Activated CD8-positive, alpha-beta memory T cell treated with anti-CD3 and anti-CD28 coated beads, Interleukin-2, amount 10 ng/mL, durations not matched to agents 7 days and 5 days (primary cell): ENCODE results near the gene LMO4. TPM values are rescaled to one million over a fixed set of nuclear protein-coding genes. Genes with fewer than 3 reads are reported as not detected.
A peak's percentile ranks its signal among the peaks of the same experiment; 100 is the strongest.

ENCODE experiments used
- ATAC-seq: fragments of 150-1000 bp; cut with Tn5 transposase; one replicate; pipeline ENCODE4 v1.10.0; 2021; ENCODE audit warnings: moderate library complexity
- CTCF ChIA-PET: fragments of 350-600 bp; sonication (Branson Sonifier 250); formaldehyde crosslinking; loops from one replicate; lab custom pipeline; 2021; ENCODE audit warnings: antibody characterized with exemption; lab: Charles Lee
- DNase-seq: peaks from one replicate; pipeline ENCODE4 v3.0.0-alpha.2; 2020
- H3K27ac Mint-ChIP-seq: one replicate; pipeline ENCODE4 v1.8.0; 2021; ENCODE audit warnings: mild to moderate bottlenecking, mixed read lengths
- H3K27me3 Mint-ChIP-seq: one replicate; pipeline ENCODE4 v1.8.0; 2021; ENCODE audit warnings: mixed read lengths
- H3K36me3 Mint-ChIP-seq: one replicate; pipeline ENCODE4 v1.8.0; 2021; ENCODE audit warnings: mild to moderate bottlenecking, mixed read lengths
- H3K4me1 Mint-ChIP-seq: one replicate; pipeline ENCODE4 v1.8.0; 2021; ENCODE audit warnings: mixed read lengths
- H3K4me3 Mint-ChIP-seq: one replicate; pipeline ENCODE4 v1.8.0; 2021; ENCODE audit warnings: mild to moderate bottlenecking, moderate library complexity, mixed read lengths
- H3K9me3 Mint-ChIP-seq: one replicate; pipeline ENCODE4 v1.8.0; 2022; ENCODE audit warnings: low read depth, mixed read lengths
- total RNA-seq, 2 experiments: library from RNA; stranded (reverse); gene quantifications; one replicate each; pipeline ENCODE4 v1.2.3, GENCODE V29; 2021

Gene LMO4
- total RNA-seq, 2 experiments from 2014 or later: 49.2 to 63.7 TPM

DNA sequence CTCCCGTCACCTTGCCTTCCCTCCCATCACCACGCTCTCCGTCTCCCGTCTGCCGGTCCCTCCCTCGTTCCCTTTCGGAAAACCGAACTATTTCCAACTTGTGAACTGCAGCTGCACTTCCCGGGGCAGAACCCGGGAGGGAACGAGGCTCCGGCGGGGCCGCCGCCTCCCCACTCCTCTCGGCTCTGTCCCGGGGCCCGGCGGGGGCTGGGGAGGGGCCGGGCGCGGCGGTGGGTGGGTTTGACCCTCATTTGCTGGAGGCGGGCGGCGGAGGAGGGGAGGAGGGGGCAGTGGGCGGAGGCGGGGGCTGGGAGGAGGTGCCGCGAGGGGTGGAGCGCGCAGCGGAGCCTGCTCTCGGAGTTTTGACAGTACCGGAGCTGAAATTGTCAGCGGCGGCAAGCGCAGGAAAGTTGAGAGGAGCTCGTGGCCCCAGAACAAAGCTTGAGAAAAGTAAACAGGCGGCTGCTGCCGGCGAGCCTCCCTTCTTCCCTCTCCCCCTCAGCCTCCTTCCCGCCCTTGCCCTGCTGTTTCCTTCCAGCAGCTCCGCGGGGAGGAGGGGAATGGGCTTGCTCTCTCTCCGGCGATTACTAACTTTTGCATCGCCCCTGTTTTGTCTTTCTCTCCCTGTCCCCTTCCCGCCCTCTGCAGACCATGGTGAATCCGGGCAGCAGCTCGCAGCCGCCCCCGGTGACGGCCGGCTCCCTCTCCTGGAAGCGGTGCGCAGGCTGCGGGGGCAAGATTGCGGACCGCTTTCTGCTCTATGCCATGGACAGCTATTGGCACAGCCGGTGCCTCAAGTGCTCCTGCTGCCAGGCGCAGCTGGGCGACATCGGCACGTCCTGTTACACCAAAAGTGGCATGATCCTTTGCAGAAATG is 2.9 kb downstream of the LMO4 start:
- peaks cover 41% of the 10 kb centered on the region for H3K4me1 Mint-ChIP-seq
- H3K27ac Mint-ChIP-seq: peak overlapping the region; percentile 92
- DNase-seq (peak; percentile 85), ATAC-seq (peak; percentile 22)
- H3K27me3 Mint-ChIP-seq: no peaks in the 10 kb centered on the region
- CTCF ChIA-PET: interaction anchor here (1.2 kb wide), 1 partner anchor 39 kb away, joined by 3 read pairs; no protein-coding TSS in a partner anchor
- peak overlapping the region; percentile 89 for H3K4me3 Mint-ChIP-seq
- H3K9me3 Mint-ChIP-seq: no peaks in the 10 kb centered on the region
- peaks cover 32% of the 10 kb centered on the region for H3K36me3 Mint-ChIP-seq

GRCh38 chr1:87333692-87334347 is 5.1 kb downstream of the LMO4 start:
- CTCF ChIA-PET: interaction anchor here (1.0 to 3.6 kb wide), 5 partner anchors 8 to 73 kb away, joined by 3 to 20 read pairs (median 3); no protein-coding TSS in a partner anchor
- Mint-ChIP-seq H3K27me3 (no peaks in the 10 kb centered on the region), H3K4me1 (peaks cover 49% of the 10 kb centered on the region), H3K27ac (peak overlapping the region; percentile 92), H3K4me3 (peak overlapping the region; percentile 89), H3K9me3 (no peaks in the 10 kb centered on the region), H3K36me3 (peaks cover 46% of the 10 kb centered on the region)
- ATAC-seq: peak; percentile 21
- no peak for DNase-seq

- Mint-ChIP-seq H3K36me3 (peaks cover 50% of the 10 kb centered on the region), H3K27ac (peak overlapping the region; percentile 92), H3K4me3 (peak overlapping the region; percentile 89), H3K27me3 (no peaks in the 10 kb centered on the region), H3K9me3 (no peaks in the 10 kb centered on the region), H3K4me1 (peaks cover 50% of the 10 kb centered on the region)
- ATAC-seq (peak; percentile 7), DNase-seq (no peak)
- CTCF ChIA-PET: interaction anchor here (1.0 to 3.6 kb wide), 8 partner anchors 9 to 619 kb away, joined by 3 to 20 read pairs (median 3); no protein-coding TSS in a partner anchor
Observed at GRCh38 chr1:87334351-87335174, 5.9 kb downstream of the LMO4 start.

GRCh38 chr1:87335175-87335884 is 6.7 kb downstream of the LMO4 start:
- H3K27me3 Mint-ChIP-seq: no peaks in the 10 kb centered on the region
- DNase-seq (peak; percentile 86), ATAC-seq (peak; percentile 61)
- peak overlapping the region; percentile 89 for H3K4me3 Mint-ChIP-seq
- CTCF ChIA-PET: interaction anchor here (1.0 to 3.6 kb wide), 6 partner anchors 10 to 618 kb away, joined by 3 to 20 read pairs (median 4); no protein-coding TSS in a partner anchor
- H3K36me3 Mint-ChIP-seq: peaks cover 58% of the 10 kb centered on the region
- peaks cover 50% of the 10 kb centered on the region for H3K4me1 Mint-ChIP-seq
- peak overlapping the region; percentile 92 for H3K27ac Mint-ChIP-seq
- H3K9me3 Mint-ChIP-seq: no peaks in the 10 kb centered on the region

DNA sequence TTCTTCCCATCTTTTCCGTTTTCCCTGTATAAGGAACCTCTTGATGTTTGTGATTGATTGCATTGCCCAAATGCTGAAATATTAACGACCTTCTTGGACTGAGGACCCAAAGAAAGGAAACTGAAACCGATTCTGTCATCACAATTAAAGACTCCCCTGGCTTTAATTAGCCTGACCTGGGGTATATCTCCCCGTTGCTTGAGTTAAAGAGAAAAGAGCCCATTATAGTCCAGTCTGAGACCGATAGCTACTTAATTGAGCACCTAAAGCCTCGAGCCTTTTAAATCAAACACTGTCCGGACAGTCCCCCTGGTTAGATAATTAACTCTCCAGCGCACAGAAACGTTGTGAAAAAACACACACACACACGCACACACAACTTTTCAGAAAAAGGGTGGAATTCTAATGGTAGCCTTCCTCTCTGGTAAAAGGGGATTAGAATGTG is 8.0 kb downstream of the LMO4 start:
- Mint-ChIP-seq H3K27ac (peak overlapping the region; percentile 22), H3K4me3 (peak overlapping the region; percentile 5), H3K4me1 (peaks cover 50% of the 10 kb centered on the region), H3K36me3 (peaks cover 64% of the 10 kb centered on the region), H3K9me3 (no peaks in the 10 kb centered on the region), H3K27me3 (no peaks in the 10 kb centered on the region)
- DNase-seq: no peak
- no peak for ATAC-seq
- CTCF ChIA-PET: interaction anchor here (3.2 to 3.6 kb wide), 2 partner anchors 10 to 11 kb away, joined by 19 to 20 read pairs; no protein-coding TSS in a partner anchor

DNA sequence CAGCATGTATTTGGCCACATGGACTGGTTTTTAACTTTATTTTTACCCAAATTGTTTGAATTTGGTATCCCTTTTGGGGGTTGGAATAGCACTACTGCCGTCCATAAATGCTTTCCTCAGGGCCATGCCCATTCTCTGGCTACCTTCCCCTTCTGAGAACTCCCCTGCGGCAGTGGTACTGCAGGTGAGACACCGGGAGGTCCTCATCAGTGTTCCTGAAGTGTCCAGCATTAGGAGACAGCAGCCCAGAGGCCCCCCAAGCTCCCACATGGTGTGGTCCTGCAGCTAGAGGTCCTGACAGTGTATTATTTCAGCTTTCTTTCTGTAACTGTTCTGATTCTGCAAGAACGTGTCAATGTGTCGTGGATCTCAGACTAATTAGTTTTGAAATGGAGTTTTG is 8.9 kb downstream of the LMO4 start:
- Mint-ChIP-seq H3K9me3 (no peaks in the 10 kb centered on the region), H3K27me3 (no peaks in the 10 kb centered on the region), H3K4me3 (no peak overlapping the region), H3K36me3 (peaks cover 65% of the 10 kb centered on the region), H3K27ac (no peak overlapping the region), H3K4me1 (peaks cover 43% of the 10 kb centered on the region)
- no peak for ATAC-seq
- CTCF ChIA-PET: interaction anchor here (3.2 to 3.6 kb wide), 2 partner anchors 9 to 12 kb away, joined by 19 to 20 read pairs; no protein-coding TSS in a partner anchor
- no peak for DNase-seq

DNA sequence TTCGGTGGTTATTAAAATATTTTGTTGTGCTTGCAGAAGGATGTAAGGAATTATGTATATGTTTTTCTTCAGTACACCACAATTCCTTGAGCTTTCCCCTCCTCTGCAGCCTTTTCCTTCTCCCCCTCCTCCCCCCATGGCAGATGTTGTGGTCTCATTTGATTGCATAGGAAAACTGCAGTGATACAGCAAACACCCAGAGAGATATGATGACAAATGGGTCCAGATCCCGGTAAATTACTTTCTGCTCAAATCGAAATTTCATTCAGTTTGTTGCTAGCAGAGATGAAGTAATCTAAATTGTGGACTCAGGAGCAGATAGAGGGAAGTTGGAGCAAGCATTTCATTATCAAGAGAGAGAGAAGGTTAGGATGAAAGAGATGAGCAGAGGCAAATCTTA is 9.9 kb downstream of the LMO4 start:
- no peak overlapping the region for H3K4me3 Mint-ChIP-seq
- no peaks in the 10 kb centered on the region for H3K9me3 Mint-ChIP-seq
- H3K4me1 Mint-ChIP-seq: peaks cover 34% of the 10 kb centered on the region
- H3K27ac Mint-ChIP-seq: no peak overlapping the region
- peaks cover 63% of the 10 kb centered on the region for H3K36me3 Mint-ChIP-seq
- DNase-seq: no peak
- no peak for ATAC-seq
- no peaks in the 10 kb centered on the region for H3K27me3 Mint-ChIP-seq
- CTCF ChIA-PET: no interaction called here

DNA sequence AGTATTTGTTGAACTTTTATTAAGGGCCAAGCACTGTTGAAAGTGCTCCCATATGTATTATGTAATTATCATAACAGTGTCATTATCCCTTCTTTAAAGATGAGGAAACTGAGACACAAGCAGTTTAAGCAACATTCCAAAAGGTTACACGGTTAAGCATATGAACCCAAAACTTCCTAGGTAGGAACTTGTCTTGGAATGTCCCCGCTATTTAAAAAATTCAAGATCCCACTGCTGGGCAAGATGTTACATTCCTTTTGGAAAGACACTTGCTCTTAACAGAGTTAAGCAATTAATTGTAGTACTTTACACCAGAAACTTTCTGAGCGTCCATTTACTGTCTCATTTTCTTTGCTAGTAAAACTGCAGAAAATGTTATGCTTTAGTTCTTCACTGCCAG is 15.6 kb downstream of the LMO4 start:
- Mint-ChIP-seq H3K27ac (no peak overlapping the region), H3K9me3 (no peaks in the 10 kb centered on the region), H3K4me1 (no peaks in the 10 kb centered on the region), H3K4me3 (no peak overlapping the region), H3K36me3 (peaks cover 57% of the 10 kb centered on the region), H3K27me3 (no peaks in the 10 kb centered on the region)
- CTCF ChIA-PET: interaction anchor here (4.3 kb wide), 1 partner anchor 8 kb away, joined by 19 read pairs; no protein-coding TSS in a partner anchor
- ATAC-seq (no peak), DNase-seq (no peak)

DNA sequence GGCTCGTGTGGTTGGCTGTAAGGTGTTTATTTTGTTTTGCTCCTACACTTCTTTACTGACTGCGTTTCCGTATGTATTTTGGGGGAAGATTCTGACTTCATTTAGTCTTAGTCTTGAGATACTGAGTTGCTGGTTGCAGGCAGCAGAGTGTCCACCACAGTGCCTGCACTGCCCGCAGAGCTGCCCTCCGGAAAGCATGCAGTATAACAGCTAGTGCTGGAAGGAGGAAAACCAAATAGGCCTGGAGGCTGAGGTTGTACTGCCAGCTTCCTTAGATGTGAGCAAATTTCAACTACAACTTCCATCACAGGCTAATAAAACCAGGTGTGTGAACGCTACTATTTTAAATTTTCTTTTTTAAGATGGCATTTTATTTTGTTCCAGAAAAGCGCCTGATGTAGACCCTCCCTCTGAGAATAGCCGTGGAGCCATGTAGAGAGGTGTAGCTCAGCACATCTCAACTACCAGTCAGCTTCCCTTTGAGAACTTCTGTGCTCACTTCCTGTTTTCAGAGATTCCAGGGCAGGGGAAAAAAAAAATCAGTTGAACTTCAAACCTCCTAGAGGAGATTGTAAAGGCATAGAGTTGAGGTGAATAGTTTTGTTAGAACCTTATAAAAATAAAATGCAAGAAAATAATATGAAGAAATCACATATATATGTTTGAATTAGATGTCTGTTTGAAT is 17.6 kb downstream of the LMO4 start:
- CTCF ChIA-PET: interaction anchor here (0.9 to 4.3 kb wide), 5 partner anchors 10 to 55 kb away, joined by 3 to 19 read pairs (median 3); no protein-coding TSS in a partner anchor
- no peak for DNase-seq
- no peaks in the 10 kb centered on the region for H3K4me1 Mint-ChIP-seq
- H3K27me3 Mint-ChIP-seq: no peaks in the 10 kb centered on the region
- H3K27ac Mint-ChIP-seq: no peak overlapping the region
- H3K4me3 Mint-ChIP-seq: no peak overlapping the region
- H3K9me3 Mint-ChIP-seq: no peaks in the 10 kb centered on the region
- peaks cover 43% of the 10 kb centered on the region for H3K36me3 Mint-ChIP-seq
- ATAC-seq: no peak

DNA sequence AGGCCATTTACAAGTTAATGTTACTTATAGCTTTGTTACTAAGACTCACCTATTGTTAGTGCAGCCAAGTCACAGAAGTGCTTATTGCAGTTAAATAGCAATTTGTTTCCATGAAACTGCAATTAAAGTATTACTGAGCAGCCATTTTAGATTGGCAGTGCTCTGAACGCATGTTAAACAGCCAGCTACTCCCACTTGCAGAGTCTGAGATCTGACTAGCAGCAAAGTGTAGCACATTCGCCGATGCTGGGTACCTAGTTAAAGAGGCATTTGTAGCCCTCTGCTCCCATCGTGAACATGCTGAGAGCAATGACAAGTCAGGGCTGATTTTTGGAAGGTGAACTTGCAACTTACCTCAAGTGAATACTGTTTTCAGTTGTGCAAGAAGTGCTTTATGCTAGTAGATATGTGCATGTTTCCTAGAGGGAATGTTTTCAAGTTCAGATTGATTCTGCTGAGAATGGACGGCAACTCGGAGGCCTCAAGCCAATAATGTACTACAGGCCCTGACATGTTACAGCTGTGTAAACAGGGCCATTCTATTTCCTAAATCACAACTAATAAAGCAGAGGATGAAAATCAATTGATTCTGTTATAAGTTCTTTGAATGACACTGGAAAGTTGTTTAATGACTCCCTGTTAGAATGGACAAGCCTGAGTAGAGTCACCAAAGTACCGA is 19.8 kb downstream of the LMO4 start:
- no peak overlapping the region for H3K27ac Mint-ChIP-seq
- no peaks in the 10 kb centered on the region for H3K4me1 Mint-ChIP-seq
- H3K9me3 Mint-ChIP-seq: no peaks in the 10 kb centered on the region
- H3K27me3 Mint-ChIP-seq: no peaks in the 10 kb centered on the region
- CTCF ChIA-PET: interaction anchor here (4.3 kb wide), 1 partner anchor 13 kb away, joined by 19 read pairs; no protein-coding TSS in a partner anchor
- H3K4me3 Mint-ChIP-seq: no peak overlapping the region
- DNase-seq: no peak
- ATAC-seq: no peak
- H3K36me3 Mint-ChIP-seq: peaks cover 26% of the 10 kb centered on the region

- ATAC-seq: no peak
- DNase-seq: no peak
- Mint-ChIP-seq H3K9me3 (no peaks in the 10 kb centered on the region), H3K36me3 (peaks cover 23% of the 10 kb centered on the region), H3K27me3 (no peaks in the 10 kb centered on the region), H3K4me3 (no peak overlapping the region), H3K27ac (no peak overlapping the region), H3K4me1 (no peaks in the 10 kb centered on the region)
- CTCF ChIA-PET: no interaction called here
Observed at GRCh38 chr1:87349036-87349435, 20.4 kb downstream of the LMO4 start.
